HG03575 (cell line): ENCODE results near the gene PCBP3.

Experiments used
- ATAC-seq: cut with Tn5 transposase; IDR thresholded peaks from one replicate; pipeline ENCODE4 v1.9.1; 2021; ENCODE audit not compliant: unreplicated experiment, insufficient number of reproducible peaks, low FRiP score; ENCODE audit errors: extremely low read depth

The PCBP3 gene

GRCh38 chr21:45859041-45859761 is 215.7 kb downstream of the PCBP3 start:
- no peak for ATAC-seq

GRCh38 chr21:45859762-45860357 is 216.3 kb downstream of the PCBP3 start:
- ATAC-seq = no peak

GRCh38 chr21:45860493-45861155 is 217.1 kb downstream of the PCBP3 start:
- no peak for ATAC-seq

- ATAC-seq = no peak
Observed at GRCh38 chr21:45861156-45861870, 217.8 kb downstream of the PCBP3 start.

GRCh38 chr21:45862543-45863207 is 219.2 kb downstream of the PCBP3 start:
- no peak for ATAC-seq

- ATAC-seq = no peak
Observed at GRCh38 chr21:45863267-45863666, 219.7 kb downstream of the PCBP3 start.

GRCh38 chr21:45863751-45864150 is 220.2 kb downstream of the PCBP3 start:
- ATAC-seq = no peak

- no peak for ATAC-seq
Observed at GRCh38 chr21:45864436-45864835, 220.9 kb downstream of the PCBP3 start.

GRCh38 chr21:45865106-45865835 is 221.7 kb downstream of the PCBP3 start:
- ATAC-seq = no peak

GRCh38 chr21:45866551-45866950 is 223.0 kb downstream of the PCBP3 start:
- ATAC-seq = no peak

- ATAC-seq = no peak
Observed at GRCh38 chr21:45867041-45867666, 223.6 kb downstream of the PCBP3 start.

- no peak for ATAC-seq
Observed at GRCh38 chr21:45867671-45868081, 224.2 kb downstream of the PCBP3 start.

GRCh38 chr21:45868086-45868485 is 224.6 kb downstream of the PCBP3 start:
- ATAC-seq = no peak

GRCh38 chr21:45868488-45868887 is 225.0 kb downstream of the PCBP3 start:
- no peak for ATAC-seq

GRCh38 chr21:45869121-45870007 is 225.8 kb downstream of the PCBP3 start:
- ATAC-seq = no peak

GRCh38 chr21:45870421-45870820 is 226.9 kb downstream of the PCBP3 start:
- ATAC-seq = no peak
